Measurements from ENCODE around the gene ACSBG1.
A peak's percentile ranks its signal among the peaks of the same experiment; 100 is the strongest.

Gene ACSBG1

DNA sequence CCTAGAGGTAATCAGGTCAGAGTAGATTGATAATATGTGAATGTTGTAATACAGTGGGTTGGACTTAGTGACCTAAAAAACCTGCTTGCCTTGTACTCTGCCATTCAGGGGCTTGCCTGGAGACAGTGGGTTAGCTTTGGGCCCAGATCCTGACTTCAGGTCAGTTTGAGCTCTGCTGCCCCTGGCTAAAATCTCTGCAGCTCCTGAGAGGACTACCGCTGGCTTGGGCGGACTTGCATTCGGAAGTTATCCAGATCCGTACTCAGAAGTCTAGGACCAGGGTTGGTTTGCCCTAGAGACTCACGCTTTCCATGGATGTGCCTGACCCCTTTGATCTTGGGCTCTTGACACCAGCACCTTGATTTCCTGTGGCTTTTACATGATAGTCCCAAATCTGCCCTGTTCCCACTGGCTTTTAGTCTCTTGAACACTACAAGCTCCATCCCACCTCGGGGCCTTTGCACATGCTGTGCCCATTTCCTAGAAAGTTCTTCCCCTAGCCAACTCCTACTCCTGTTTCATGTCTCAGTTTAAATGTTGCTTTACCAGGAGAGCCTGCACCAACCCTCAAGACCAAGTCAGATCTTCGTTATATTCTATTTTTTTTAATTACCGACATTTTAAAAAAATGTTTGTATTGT lies 5.9 kb downstream of the ACSBG1 start:
- CTCF ChIA-PET, result interaction anchor here (0.9 to 9.2 kb wide), 4 partner anchors 12 to 33 kb away, joined by 3 to 56 read pairs (median 4); no protein-coding TSS in a partner anchor

DNA sequence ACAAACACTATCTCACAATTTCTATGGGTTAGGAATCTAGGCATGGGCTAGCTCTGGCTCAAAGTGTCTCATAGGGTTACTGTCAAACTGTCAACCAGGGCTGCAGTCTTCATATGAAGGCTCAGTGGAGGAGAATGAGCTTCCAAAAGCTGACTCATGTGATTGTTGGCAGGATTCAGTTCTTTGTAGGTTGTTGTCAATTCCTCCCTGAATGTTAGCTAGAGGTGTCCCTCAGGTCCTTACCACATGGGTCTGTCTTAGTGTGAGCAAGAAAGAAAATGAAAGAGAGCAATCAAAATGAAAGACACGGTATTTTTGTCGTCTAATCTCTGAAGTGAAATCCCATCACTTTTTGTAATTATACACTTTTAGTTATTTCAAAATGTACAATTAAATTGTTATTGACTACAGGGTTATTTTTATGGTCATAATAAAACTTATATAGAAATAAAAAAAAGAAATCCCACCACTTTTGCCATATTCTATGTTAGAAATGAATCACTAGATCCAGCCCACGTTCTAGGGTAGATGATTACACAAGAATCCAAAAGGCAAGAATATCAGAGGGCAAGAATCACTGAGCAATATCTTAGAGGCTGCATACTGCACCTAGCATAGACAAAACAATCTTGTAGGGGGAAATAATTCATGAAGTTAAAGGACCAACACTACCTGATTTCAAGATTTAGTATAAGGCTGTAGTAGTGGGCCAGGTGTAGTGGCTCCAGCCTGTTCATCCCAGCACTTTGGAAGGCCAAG lies 8.4 kb downstream of the ACSBG1 start:
- TF ChIP-seq CTCF (IDR thresholded peaks at IDR 0.05; ENCODE audit: control extremely low read depth, extremely low read depth, low read depth, missing control alignments), result no peak
- peak; percentile 61 for DNase-seq (ENCODE audit: extremely low spot score)
- POLR2A ChIA-PET, result no interaction called here
- CTCF ChIA-PET, result interaction anchor here (1.2 to 9.2 kb wide), 4 partner anchors 15 to 115 kb away, joined by 3 to 56 read pairs (median 5); partner anchors contain the start of gene CIB2

More for the DNA sequence above, 5.9 kb downstream of the ACSBG1 start:
- DNase-seq (ENCODE audit: extremely low spot score), result no peak
- no peak for TF ChIP-seq CTCF (IDR thresholded peaks at IDR 0.05; ENCODE audit: control extremely low read depth, extremely low read depth, low read depth, missing control alignments)
- POLR2A ChIA-PET, result no interaction called here

- POLR2A ChIA-PET, result no interaction called here
Measured at GRCh38 chr15:78224023-78224411, 10.3 kb downstream of the ACSBG1 start.

GRCh38 chr15:78223396-78224022 lies 10.9 kb downstream of the ACSBG1 start:
- ChIA-PET CTCF (interaction anchor here (1.2 to 1.3 kb wide), 3 partner anchors 17 to 264 kb away, joined by 6 to 8 read pairs (median 7); no protein-coding TSS in a partner anchor), POLR2A (no interaction called here)
- TF ChIP-seq CTCF (IDR thresholded peaks at IDR 0.05; ENCODE audit: control extremely low read depth, extremely low read depth, low read depth, missing control alignments), result no peak
- DNase-seq (ENCODE audit: extremely low spot score), result no peak

More at GRCh38 chr15:78224023-78224411, 10.3 kb downstream of the ACSBG1 start:
- no peak for TF ChIP-seq CTCF (IDR thresholded peaks at IDR 0.05; ENCODE audit: control extremely low read depth, extremely low read depth, low read depth, missing control alignments)
- DNase-seq (ENCODE audit: extremely low spot score), result no peak
- CTCF ChIA-PET, result interaction anchor here (1.2 to 1.3 kb wide), 3 partner anchors 17 to 265 kb away, joined by 6 to 8 read pairs (median 7); no protein-coding TSS in a partner anchor

DNA sequence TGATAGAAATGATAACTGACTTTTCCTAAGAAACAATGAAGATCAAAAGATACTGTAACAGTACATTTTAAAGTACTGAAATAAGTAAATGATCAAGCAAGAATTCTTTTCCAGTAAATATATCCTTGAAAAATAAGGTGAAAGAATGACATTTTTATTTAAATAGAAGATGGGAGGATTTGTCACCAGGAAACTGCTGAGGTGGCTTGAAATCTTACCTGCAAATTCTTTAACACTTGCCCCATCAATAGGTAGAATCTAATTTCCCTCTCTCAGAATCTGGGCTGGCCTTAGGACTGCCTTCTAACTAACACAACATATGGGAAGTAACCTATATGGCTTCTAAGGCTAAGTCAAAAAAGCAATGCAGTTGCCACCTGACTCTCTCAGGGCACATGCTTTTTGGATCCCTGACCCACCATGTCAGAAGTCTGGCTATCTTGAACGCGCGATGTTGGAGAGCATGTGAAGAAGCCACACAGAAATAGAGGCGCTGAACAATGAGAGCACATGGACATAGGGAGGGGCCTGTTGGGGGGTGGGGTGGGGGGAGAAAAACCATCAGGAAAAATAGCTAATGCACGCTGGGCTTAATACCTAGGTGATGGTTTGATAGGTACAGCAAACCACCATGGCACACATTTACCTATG lies 11.5 kb downstream of the ACSBG1 start:
- ChIA-PET CTCF (interaction anchor here (1.2 to 1.3 kb wide), 3 partner anchors 18 to 264 kb away, joined by 6 to 8 read pairs (median 7); no protein-coding TSS in a partner anchor), POLR2A (no interaction called here)
- TF ChIP-seq CTCF (IDR thresholded peaks at IDR 0.05; ENCODE audit: control extremely low read depth, extremely low read depth, low read depth, missing control alignments), result no peak
- DNase-seq (ENCODE audit: extremely low spot score), result no peak

DNA sequence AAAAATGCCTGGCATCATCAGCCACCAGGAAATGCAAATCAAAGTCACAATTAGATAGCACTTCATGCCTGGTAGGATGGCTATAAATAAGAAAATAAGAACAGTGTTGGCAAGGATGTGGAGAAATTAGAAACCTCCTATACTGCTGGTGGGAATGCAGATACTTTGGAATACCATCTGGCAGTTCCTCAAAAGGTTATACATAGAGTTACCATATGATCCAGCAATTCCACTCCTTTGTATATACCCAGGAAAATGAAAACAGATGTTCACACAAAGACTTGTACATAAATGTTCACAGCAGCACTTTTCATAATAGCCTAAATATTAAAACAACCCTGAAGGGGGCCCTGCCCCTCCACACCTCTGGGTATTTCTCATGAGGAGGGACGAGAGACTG lies 13.7 kb downstream of the ACSBG1 start:
- CTCF ChIA-PET, result no interaction called here
- TF ChIP-seq CTCF (IDR thresholded peaks at IDR 0.05; ENCODE audit: control extremely low read depth, extremely low read depth, low read depth, missing control alignments), result no peak
- no peak for DNase-seq (ENCODE audit: extremely low spot score)
- POLR2A ChIA-PET, result no interaction called here

All from GM10248 (cell line).